ENCODE data around the gene ADAMTS10.
A peak's percentile ranks its signal among the peaks of the same experiment; 100 is the strongest.

DNA sequence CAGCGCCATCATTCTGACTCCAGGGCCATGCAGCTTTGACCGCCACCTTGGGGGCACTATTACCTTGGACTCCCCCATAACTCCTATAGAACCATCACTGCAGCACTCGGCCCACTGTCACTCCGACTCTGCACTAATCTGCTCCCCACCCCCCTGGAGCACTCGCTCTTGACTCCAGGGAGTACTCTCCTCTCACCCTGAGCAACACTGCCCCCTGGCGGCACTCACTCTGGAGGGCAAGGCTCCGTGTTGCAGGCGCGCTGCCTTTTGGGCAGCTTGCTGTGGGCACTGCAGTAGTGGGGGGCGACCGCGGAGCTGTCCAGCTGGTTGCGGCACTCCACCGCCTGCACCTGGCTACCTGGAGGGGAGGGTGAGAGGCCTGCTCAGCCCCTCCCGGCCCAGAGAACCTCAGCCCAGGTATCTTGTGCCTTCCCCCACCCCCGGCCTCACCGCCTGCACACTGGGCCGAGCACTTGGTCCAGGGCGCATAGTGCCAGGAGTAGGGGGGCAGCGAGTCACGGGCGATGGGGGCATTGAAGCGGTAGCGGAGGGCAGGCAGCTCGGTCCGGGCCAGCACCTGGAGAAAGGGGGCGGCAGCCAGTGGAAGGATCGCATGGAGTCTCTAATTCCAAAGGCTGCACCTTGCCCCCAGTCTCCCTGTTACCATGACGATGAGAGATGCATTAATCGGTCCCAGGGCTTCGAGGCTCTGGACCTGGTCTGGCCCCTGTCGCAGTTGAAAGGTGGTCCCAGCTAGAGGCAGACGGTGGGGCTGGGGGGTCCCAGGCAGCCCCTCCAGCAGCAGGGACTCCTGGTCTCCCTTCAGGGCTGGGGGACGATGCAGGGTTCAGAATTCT is 24.4 kb downstream of the ADAMTS10 start:
- TF ChIP-seq, protein P1, sequence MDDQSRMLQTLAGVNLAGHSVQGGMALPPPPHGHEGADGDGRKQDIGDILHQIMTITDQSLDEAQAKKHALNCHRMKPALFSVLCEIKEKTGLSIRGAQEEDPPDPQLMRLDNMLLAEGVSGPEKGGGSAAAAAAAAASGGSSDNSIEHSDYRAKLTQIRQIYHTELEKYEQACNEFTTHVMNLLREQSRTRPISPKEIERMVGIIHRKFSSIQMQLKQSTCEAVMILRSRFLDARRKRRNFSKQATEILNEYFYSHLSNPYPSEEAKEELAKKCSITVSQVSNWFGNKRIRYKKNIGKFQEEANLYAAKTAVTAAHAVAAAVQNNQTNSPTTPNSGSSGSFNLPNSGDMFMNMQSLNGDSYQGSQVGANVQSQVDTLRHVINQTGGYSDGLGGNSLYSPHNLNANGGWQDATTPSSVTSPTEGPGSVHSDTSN (IDR thresholded peaks at IDR 0.05; ENCODE audit: insufficient replicate concordance, low read depth, low read length), result no peak
- TF ChIP-seq CTCF (IDR thresholded peaks at IDR 0.05 in 2 of 3, conservative IDR thresholded peaks at IDR 0.05 in 1 of 3; ENCODE audit: control insufficient read depth in 2 of 3, extremely low read depth in 1 of 3, insufficient read depth in 1 of 3, low read depth in 3 of 3, low read length in 3 of 3) (peak; percentile 36 to 59 (median 43)), HDAC2 (IDR thresholded peaks at IDR 0.05) (no peak), SRF (IDR thresholded peaks at IDR 0.05; ENCODE audit: low read depth in 2 of 2, low read length in 2 of 2) (no peak)
- TF ChIP-seq, protein P2, sequence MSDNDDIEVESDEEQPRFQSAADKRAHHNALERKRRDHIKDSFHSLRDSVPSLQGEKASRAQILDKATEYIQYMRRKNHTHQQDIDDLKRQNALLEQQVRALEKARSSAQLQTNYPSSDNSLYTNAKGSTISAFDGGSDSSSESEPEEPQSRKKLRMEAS (IDR thresholded peaks at IDR 0.05; ENCODE audit: low read depth, low read length), result no peak
